Gastrocnemius medialis (tissue), 4 donors: ENCODE measurements around the gene LMCD1.

Experiments
- POLR2A ChIP-seq, 2 donors: fragments of 450-650 bp; IDR thresholded peaks; one replicate each; pipeline ENCODE4 v1.6.1; 2017; ENCODE audit warnings: antibody characterized with exemption in 2 of 2, mild to moderate bottlenecking in 2 of 2, moderate library complexity in 2 of 2
- TF ChIP-seq, protein P1 (sequence below), 5 experiments: fragments of 450-650 bp in 3 of 5; fragments of 200-600 bp in 2 of 5; sonication (generic) in 2 of 5; IDR thresholded peaks in 4 of 5; conservative IDR thresholded peaks in 1 of 5; 1 replicate in 4 of 5; 2 replicates in 1 of 5; pipeline ENCODE4 v1.5.1; 2016 to 2019; ENCODE audit warnings: antibody characterized with exemption in 5 of 5, mild to moderate bottlenecking in 3 of 5, moderate library complexity in 3 of 5

GRCh38 chr3:8597219-8597853, 95.7 kb downstream of the LMCD1 start:
- TF ChIP-seq POLR2A (IDR thresholded peaks at IDR 0.05) = no peak
- TF ChIP-seq, protein P1, sequence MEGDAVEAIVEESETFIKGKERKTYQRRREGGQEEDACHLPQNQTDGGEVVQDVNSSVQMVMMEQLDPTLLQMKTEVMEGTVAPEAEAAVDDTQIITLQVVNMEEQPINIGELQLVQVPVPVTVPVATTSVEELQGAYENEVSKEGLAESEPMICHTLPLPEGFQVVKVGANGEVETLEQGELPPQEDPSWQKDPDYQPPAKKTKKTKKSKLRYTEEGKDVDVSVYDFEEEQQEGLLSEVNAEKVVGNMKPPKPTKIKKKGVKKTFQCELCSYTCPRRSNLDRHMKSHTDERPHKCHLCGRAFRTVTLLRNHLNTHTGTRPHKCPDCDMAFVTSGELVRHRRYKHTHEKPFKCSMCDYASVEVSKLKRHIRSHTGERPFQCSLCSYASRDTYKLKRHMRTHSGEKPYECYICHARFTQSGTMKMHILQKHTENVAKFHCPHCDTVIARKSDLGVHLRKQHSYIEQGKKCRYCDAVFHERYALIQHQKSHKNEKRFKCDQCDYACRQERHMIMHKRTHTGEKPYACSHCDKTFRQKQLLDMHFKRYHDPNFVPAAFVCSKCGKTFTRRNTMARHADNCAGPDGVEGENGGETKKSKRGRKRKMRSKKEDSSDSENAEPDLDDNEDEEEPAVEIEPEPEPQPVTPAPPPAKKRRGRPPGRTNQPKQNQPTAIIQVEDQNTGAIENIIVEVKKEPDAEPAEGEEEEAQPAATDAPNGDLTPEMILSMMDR (IDR thresholded peaks at IDR 0.05 in 4 of 5, conservative IDR thresholded peaks at IDR 0.05 in 1 of 5) = no peak
